ENCODE results near the gene UBE2D4.
"Not testable (repeated sequence)": the region's sequence is repeated elsewhere in the genome, so short reads cannot be mapped to it uniquely, and the experiment has no call there.

Gene UBE2D4

DNA sequence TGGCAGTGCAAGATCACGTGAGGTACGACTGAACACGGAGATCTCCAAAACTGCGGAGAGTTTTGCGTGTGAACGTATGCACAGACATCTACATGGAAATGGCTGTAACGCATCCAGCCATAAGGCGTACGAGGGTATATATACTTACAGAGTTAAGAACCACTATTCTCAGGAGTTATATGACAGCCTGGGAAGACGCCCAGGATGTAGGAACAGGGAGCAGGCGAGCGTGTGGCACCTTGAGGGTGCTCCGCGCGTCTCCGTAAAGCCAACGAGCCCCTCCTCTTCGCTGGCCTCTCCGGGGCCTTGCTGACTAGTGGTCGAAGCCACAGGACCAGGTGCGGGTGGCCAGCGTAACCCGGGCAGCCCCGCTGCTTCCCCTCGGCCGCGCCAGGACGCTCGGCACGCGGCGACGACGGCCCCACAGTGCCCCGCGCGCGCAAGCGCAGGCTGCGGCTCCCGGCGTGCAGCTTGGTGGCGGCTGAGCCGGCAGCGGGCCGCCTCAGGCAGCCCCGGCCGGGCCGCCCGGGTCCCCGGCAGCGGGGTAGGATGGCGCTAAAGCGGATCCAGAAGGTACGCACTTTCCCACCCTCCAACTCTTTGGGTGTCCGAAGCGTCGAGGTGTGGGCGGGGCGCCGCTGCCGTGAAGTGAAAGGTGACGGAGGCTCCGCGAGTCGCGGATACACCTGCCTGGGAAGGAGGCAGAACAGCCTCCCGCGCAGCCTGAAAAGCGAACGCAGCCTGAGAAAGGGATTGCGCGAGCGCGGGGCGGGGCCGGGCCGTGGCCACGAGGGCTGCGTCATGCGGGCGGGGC, at the start of gene UBE2D4:
UBE2D4 (plus strand) TSS at position 453 of the 814 bp plus-strand sequence; CDS start at position 550, 97 bp downstream.
- peak; percentile 90 for DNase-seq

DNA sequence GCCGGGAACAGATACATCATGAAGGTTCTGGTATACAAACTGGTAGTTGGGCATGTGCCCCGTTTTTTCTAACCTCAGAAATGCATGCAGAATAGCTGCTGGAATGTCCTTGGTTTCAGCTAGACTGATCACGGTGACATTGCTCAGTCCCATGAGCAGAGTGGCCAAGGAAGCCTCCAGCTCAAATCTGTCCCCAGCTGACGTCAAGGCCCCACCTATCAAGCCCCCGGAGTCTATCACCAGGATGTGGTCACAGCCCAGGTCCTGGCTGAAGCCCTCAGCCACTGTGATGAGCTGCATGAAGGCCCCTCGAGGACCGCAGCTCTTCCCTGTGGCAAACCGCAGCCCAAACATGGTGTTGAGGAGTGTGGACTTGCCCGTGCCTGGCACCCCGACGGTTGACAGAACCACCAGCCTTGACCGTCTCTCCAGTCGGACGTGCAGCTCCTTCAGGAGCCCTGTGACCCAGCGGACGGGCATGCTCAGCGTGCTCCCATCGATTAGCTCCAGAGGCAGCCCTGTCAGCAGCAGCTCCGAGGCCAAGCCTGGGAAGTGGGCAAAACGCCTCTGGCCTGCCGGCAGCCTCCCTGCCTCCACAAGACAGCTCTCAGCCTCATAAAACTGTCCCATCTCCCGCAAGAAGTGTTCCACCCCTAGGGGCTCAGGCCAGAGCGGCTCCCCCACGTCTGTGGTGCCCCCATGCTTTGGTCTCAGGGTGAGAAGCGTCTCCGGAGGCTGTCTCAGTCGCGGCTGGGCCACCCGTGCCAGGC, 49.1 kb upstream of the UBE2D4 start:
- DNase-seq = no peak

DNA sequence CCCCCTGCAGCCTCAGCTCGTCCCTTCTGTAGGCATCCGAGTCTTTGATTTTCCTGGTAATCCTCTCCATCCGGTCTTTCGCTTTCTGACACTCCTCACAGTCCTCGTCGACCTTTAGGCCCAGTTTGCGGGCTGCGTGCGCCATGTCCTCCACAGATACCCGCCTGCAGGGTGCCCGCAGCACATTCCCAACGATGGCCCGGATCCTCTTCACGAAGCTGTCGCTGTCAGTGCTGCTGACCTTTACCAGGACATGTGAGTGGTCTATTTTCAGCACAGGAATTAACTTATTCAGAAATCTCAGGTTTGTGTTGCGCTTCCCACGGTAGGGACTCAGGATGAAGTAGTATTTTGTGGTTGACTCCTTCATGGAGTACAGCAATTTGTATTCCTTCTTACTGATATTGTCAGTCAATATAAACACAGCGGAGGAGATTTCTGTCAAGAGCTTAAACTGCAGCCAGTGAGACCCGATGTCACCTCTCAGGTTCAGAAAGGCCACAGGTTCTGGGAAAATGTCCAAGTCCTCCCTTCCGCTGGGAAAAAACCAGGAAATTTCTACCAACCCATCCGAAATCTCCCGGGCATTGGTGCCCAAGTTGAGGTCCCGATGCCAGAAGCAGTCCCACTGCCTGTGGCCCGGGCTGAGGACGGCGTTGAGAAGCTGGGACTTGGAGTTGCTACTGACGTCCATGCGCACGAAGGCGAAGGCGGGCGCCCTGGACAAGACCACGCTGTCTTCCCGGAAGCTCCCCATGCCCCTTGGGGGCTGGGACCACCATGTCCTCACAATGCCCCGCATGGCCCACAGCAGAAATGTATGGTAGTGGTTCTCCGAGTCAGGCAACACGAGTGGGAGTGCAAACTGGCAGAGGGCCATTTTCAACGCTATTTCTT, 48.0 kb upstream of the UBE2D4 start:
- DNase-seq = no peak

DNA sequence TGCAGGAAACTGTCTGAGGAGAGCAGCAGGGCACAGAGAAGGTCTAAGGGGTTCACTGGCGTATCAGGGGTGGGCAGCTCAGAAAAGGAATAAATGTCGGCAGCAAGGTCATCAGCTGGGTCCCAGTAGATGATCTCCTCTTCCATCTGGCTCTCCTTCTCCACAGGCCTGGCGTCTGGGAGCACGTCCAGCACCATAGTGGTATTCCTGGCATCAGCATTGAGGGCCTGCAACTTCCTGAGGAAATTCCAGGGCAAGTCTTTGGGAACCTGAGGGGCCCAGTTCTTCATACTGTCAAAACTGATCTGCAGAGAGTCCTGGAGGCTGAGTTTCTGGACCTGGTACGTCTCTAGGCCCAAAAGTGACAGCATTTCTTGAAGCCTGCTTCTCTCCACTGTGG, 47.4 kb upstream of the UBE2D4 start:
- no peak for DNase-seq

DNA sequence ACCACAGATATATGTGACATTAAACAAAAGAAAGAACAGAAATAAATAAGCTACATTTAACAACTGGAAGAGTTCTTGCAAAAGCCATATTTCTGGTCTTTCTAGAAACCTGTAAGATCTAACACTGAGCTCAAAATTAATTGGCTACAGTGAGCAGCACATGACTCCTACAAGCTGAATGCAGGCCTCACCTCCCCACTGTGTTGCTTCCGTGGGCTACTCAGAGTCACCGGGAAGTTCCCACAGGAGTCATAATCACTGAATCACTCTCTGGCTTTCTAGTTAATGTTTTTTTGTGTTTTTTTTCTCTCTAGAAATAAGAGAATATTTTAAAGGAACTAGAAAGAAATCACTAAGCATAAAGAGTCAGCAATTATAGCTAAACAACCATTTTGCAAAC, 46.8 kb upstream of the UBE2D4 start:
- no peak for DNase-seq

DNA sequence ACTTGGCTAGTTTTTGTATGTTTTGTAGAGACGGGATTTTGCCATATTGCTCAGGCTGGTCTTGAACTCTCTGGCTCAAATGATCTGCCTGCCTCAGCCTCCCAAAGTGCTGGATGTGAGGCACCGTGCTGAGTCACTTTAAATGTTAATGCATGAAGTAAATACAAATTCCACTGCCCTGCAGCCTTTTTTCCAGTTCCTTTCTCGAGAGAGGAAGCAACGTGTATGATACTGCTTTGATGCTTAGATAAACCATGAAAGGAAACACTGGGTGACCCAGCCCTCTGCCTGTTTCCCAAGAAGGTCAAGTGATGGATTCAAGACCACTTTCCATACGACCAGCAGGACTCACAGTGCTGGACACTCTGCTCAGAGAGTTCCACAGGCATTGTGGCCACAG, 45.6 kb upstream of the UBE2D4 start:
- no peak for DNase-seq

DNA sequence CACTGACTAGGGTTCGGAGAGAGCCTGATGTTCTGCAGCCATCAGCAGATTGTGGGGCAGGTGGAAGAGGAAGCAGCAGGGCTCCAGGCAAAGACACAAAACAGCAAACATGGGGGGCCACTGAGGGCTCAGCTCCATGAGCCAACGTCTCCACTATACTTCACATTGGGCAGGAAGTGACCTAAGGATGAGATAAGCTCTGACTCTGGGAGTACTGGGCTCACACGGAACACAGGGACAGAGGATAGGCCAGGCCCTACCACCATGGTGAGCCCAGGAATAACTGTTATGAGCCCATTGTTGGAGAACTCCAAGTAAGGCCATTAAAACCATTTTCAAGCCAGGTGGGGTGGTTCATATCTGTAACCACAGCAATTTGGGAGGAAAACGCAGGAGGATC, 42.0 kb upstream of the UBE2D4 start:
- DNase-seq = no peak

DNA sequence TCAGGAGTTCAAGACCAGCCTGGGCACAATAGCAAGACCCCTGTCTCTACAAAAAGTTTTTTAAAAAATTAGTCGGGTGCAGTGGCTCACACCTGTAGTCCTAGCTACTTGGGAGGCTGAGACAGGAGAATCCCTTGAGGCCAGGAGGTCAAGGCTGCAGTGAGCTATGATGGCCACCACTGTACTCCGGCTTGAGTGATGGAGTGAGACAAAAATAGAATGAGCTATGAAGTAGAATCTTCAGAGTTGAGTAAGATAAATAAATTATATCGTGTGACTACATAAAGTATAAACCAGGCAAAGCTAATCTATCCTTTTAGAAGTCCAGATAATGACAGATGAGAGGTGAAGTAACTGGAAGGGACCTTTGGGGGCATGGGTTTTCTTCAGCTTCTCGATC, 41.6 kb upstream of the UBE2D4 start:
- DNase-seq = no peak

DNA sequence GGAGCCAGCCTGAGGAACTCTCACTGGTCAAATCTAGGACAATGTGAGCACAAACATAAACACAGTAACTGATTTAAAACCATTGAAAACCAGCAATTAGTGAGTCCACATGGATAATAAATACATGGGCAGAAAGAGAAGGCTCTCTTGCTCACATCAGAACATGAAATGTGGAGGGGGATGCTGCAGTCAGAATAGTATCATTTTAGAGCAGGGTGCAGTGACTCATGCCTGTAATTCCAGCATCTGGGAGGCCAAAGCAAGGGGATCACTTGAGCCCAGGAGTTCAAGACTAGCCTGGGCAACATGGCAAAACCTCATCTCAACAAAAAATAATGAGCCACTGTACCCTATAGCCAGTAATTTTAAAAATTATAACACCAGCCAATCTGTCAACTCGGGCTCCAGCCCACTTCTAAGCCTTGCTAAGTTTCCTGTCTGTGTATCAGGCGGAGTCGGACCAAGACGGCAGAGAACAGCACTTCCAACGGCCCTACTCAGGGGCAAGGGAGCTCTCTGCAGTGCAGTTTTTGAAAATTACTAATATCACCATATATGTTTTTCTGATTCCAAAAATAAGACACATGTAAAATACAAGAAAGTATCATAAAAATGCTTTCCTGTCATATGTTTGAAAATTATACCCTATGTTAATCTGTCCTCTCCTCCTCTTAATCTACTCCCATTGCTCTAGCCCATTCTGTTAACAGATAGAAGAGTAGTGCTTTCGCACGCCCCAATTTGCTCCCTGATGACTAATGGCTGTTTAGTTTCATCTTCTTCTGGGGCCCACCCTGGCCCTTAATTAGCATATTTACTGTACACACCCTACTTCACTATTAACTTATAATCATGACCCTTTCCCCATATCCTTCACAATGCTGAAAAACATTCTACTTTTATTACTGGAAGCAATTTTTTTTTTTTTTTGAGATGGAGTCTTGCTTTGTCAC, 37.0 kb upstream of the UBE2D4 start:
- DNase-seq = no peak

DNA sequence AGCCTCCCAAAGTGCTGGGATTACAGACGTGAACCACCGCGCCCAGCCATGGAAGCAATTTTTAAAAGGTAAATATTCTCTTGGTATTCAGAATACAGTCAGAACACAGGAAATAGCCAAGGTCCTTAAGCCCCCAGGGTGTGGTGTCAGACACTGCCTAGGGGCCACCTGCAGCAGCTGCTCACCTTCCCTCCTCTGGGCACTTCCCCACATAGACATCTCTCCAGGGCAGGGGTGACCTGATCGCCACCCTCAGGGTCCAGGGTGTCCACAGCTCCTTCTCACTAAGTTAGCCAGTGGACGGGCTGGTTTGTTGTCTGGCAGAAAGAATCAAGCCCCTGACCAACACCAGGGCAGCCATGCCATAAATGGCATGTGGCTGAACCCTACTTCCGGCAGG, 35.8 kb upstream of the UBE2D4 start:
- no peak for DNase-seq

DNA sequence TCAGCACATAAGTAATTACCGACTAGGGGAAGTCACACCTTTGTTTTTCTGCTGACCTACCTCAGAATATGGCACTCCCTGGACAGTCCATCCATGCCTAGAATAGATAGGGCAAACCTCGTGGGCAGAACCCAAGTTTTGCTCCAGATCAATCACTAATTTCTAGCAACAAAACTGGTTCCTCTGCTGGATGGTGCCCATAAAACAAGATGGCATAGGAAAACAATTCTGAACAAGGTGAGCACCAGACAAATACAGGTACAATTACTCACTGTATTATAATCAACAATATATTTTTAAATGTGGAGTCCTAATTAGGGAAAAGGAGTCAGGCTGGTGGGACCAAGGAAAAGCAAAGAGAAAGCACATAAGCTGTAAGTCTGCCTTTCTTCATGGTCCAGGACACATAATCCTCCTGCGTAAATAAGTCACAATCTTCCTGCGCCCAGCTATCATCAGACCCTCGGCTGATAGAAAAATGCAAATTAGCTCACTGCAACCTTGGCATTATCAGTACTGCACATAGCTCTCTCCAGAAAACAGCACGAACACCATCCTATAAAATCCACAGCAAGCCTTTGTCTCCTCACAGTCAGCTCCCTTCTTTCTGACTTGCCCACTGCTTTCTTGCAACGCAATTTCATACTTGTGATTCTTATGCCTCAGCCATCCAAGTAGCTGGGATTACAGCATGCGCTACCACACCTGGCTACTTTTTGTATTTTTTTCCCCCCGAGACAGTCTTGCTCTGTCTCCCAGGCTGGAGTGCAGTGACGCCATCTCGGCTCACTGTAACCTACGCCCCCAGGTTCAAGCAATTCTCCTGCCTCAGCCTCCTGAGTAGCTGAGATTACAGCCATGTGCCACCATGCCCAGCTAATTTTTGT, 34.9 kb upstream of the UBE2D4 start:
- DNase-seq = no peak

DNA sequence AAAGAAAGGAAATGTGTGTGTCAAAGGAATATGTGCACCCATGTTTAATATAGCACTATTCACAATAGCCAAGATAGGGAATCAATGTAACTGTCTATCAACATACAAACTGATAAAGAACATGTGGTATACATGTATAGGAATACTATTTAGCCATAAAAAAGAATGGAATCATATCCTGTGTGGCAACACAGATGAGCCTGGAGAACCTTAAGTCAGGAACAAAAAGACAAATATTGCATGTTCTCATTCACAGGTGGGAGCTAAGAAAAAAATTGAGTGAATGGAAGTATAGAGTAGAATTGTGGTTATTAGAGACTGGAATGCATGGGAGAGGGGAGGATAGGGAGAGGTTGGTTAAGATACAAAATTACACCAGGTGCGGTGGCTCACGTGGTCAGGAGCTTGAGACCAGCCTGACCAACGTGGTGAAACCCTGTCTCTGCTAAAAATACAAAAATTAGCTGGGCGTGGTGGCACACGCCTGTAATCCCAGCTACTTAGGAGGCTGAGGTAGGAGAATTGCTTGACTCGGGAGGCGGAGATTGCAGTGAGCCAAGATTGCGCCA, 30.3 kb upstream of the UBE2D4 start:
- DNase-seq = no peak

DNA sequence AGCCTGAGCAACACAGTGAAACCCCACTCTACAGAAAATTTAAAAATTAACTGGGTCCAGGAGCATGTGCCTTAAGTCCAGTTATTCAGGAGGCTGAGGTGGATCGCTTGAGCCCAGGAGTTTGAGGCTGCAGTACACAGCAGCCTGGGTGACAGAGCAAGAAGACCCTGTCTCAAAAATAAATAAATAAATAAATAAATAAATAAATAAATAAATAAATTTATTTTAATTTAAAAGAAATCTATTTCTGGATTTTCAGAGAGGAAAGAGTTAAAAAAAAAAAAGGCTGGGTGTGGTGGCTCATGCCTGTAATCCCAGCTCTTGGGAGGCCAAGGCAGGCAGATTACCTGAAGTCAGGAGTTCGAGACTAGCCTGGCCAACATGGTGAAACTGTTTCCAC, 27.7 kb upstream of the UBE2D4 start:
- DNase-seq = not testable (repeated sequence)

DNA sequence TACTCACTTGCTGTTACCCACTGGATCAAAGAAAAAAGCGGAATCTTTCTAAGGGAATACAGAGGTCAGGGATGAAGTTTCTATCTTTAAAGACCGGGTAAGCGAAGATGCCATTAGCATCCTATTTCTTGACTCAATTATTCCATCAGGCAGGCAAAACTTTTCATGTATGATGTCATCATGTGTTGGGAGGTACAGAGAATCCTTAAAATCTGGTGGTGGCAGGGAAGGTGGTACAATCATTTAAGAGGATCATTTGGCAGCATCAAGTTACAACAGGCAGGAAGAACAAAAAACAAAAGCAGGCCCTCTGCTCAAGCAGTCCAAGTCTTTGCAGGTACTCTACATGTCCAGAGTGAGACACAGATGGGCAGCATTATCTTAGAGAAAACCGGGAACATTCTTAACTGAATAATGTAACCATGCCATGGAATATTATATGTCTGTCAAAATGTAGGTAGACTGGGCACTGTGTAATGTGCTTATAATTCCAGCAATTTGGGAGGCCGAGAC, 23.6 kb upstream of the UBE2D4 start:
- no peak for DNase-seq

DNA sequence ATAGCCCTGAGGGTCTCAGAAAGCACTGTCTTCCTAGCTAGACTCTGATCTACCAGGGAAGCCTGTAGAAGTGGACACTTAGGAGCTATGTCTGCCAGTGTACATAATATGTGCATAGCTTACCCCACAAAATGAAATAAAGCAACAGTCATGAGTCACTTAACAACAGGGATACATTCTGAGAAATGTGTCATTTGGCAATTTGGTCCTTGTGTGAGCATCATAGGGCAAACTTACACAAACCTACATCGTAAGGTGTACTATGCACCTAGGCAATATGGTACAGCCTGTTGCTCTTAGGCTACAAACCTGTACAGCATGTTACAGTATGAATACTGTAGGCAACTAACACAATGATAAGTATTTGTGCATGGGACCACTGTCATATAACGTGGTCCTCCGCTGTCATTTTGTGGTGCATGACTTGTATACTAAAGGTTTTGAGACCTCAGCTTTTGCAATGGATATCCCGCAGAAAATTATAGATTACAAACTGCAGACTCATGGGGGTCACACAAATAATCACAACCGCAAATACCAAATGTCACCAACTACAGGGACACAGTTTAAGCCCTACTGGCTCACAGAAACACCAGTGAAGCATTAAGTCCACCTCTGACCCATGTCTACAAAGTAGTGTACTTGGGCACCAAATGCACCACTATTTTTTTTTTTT, 21.6 kb upstream of the UBE2D4 start:
- DNase-seq = no peak

DNA sequence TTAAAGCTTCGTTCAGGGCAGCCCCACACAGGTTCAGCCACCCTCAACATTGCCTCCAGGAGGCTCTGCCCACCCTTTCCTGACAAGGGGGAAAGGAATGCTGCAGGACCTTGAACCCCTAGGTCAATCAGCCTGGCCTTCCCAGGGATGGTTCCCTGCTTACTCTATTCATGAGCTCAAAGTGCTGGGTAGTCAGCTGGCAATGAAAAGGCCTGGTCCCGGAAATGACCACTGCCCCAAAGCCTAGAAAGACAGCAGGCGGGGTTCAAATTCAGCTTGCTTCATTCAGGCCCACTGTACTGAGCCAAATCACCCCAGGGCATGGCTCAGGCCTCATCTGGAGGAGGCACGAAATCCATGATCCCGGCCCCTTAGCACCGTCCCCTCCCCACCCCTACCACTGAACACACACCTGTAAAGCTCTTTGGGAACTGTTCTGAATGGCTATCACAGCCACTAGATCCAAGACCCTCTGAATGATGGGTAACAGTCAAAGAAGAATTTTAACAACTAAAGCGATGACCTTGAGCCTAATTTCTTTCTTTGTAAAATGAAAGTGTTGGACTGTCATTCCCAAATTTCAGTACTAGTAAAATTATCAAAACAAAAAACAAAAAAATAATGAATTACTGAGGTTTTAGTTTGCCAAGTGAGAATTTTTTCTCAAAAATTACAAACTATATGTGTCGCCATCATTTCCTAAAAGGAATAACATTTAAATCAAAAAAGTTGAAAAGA, 20.9 kb upstream of the UBE2D4 start:
- no peak for DNase-seq

DNA sequence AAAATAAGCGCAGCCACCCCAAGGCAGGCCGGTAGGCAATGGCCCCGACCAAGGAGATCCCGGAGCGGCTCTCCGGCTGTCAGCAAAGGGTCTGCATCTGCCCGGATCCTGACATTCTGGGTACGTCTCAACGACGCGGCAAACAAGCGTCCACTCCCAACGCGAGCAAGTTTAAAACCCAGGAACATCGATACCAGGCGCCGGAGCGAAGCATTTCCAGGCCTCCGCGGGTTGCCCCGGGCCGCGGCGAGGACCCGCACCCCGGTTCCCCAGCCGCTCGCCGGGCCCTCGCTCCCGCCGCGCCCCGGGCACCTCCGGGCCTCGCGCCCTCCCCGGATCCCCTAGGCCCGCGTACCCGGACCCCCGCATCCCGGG, 20.3 kb upstream of the UBE2D4 start:
- no peak for DNase-seq

DNA sequence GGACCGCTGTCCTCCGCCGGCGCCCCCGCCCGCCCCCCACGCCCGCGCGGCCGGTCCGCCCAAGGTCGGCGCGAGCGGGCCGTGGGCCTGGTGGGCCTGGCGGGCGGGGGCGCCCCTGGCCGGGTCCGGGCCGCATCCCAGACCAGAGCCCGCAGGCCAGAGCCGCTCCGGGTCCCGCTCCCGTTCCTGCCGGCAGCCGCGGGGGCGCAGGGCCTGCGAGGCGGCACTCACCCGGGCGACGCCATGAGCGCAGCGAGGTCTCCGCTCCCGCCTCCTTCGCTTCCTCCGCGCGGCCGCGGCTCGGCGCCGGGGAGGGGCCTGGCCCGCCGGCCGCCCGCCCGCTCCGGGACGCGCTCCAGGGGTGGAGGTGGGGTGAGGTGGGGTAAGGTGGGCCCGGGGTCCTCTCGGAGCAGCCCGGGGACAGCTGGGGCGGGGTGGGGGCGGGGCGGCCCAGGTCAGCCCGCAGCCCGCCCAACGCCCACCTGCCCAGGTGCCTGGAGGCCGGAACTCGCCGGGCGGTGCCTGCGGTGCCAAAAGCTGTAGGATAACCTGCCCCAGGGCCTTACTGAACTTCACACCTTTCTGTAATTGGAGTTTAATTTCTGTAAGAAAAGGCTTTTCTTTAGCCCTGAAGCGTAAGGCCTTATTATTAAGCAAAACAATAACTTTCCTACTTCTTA, 19.8 kb upstream of the UBE2D4 start, which contains the start of gene URGCP:
URGCP (minus strand) TSS at position 266 of the 680 bp plus-strand sequence; CDS start at position 245, 21 bp downstream.
- DNase-seq = peak; percentile 49
